ENCODE measurements around the gene SCLY. TPM values are rescaled to one million over a fixed set of nuclear protein-coding genes. Genes with fewer than 3 reads are reported as not detected.

The SCLY gene
- total and polyA plus RNA-seq, 4 donors, result 7.8 to 16.1 (median 12.1) TPM

DNA sequence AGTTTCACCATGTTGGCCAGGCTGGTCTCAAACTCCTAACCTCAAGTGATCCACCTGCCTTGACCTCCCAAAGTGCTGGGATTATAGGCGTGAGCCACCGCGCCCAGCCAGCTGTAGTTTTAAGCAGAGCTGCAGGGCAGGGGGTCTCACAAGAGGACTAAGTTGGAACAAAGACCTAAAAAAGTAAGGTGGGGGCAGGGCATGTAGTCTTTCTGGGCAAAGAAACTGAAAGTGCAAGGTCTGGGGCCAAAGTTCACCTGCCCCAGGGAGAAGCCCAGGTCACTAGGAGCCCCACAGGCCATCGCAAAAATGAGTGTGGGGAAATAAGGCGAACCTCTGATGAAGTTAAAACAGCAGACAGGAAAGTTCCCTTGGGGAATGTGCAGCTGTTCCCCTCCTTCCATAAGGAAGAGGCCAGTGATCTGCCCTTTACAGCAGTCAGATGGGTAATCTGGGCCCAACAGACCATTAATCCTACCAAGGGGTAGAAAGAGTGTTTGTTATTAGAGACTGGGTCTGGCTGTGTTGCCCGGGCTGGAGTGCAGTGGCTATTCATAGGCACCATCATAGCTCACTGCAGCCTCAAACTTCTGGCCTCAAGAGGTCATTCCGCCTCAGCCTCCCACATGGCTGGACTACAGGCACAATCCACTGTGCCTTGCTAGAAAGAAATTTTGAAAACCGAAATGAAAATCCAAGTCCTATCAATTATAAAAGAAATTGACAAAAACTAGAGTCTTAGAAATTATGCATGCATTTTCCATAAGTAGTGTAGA lies 2.8 kb downstream of the SCLY start:
- 95 to 97% methylated on average over 8 of the region's 8 CpGs for WGBS, 2 donors

DNA sequence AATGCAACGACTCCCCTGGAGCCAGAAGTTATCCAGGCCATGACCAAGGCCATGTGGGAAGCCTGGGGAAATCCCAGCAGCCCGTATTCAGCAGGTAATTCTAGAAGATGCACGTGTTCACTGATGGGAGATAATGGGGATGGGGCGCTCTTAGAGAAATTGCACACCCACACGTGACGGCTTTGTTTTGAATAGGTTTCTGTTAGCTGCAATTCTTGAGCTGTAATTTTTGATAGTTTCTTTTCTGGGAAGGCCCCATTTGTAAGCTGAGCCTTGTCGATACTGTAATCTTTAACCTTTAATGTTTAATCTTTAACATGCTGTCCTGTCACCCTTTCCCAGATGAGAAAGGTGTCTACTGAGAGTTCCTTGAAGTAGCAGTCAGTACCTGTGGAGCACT lies 3.6 kb downstream of the SCLY start:
- no peak for ATAC-seq (ENCODE audit: insufficient read depth, low FRiP score)
- TF ChIP-seq, protein P1, sequence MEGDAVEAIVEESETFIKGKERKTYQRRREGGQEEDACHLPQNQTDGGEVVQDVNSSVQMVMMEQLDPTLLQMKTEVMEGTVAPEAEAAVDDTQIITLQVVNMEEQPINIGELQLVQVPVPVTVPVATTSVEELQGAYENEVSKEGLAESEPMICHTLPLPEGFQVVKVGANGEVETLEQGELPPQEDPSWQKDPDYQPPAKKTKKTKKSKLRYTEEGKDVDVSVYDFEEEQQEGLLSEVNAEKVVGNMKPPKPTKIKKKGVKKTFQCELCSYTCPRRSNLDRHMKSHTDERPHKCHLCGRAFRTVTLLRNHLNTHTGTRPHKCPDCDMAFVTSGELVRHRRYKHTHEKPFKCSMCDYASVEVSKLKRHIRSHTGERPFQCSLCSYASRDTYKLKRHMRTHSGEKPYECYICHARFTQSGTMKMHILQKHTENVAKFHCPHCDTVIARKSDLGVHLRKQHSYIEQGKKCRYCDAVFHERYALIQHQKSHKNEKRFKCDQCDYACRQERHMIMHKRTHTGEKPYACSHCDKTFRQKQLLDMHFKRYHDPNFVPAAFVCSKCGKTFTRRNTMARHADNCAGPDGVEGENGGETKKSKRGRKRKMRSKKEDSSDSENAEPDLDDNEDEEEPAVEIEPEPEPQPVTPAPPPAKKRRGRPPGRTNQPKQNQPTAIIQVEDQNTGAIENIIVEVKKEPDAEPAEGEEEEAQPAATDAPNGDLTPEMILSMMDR (IDR thresholded peaks at IDR 0.05; ENCODE audit: control extremely low read depth, extremely low read depth), result no peak
- WGBS, 2 donors, result 89 to 94% methylated on average over 7 of the region's 7 CpGs

More for the DNA sequence above, 2.8 kb downstream of the SCLY start:
- peaks cover 0 to 4% (median 1%) of the 10 kb centered on the region in 4 donors for H3K36me3 ChIP-seq (ENCODE audit: control insufficient read depth in 4 of 4, insufficient read depth in 4 of 4, low read length in 4 of 4)
- H3K27ac ChIP-seq (ENCODE audit: low read depth in 1 of 2, low read length in 1 of 2), result no peak overlapping the region
- no peak for ATAC-seq (ENCODE audit: insufficient read depth, low FRiP score)
- TF ChIP-seq, protein P1 (IDR thresholded peaks at IDR 0.05; ENCODE audit: control extremely low read depth, extremely low read depth), result no peak
- H3K27me3 ChIP-seq (ENCODE audit: control insufficient read depth in 3 of 3, insufficient read depth in 3 of 3, low read length in 2 of 3), result no peaks in the 10 kb centered on the region
- H3K9me3 ChIP-seq (ENCODE audit: control insufficient read depth in 4 of 4, insufficient read depth in 3 of 4, low read length in 3 of 4), result no peaks in the 10 kb centered on the region
- H3K4me3 ChIP-seq, result no peak overlapping the region
- H3K4me1 ChIP-seq (ENCODE audit: control insufficient read depth in 5 of 5, insufficient read depth in 5 of 5, low read length in 5 of 5), result peaks cover 2 to 12% (median 6%) of the 10 kb centered on the region in 5 donors
- DNase-seq, result no peak
- H3K9ac ChIP-seq (ENCODE audit: insufficient read depth in 1 of 2, low read length in 2 of 2), result no peak overlapping the region

DNA sequence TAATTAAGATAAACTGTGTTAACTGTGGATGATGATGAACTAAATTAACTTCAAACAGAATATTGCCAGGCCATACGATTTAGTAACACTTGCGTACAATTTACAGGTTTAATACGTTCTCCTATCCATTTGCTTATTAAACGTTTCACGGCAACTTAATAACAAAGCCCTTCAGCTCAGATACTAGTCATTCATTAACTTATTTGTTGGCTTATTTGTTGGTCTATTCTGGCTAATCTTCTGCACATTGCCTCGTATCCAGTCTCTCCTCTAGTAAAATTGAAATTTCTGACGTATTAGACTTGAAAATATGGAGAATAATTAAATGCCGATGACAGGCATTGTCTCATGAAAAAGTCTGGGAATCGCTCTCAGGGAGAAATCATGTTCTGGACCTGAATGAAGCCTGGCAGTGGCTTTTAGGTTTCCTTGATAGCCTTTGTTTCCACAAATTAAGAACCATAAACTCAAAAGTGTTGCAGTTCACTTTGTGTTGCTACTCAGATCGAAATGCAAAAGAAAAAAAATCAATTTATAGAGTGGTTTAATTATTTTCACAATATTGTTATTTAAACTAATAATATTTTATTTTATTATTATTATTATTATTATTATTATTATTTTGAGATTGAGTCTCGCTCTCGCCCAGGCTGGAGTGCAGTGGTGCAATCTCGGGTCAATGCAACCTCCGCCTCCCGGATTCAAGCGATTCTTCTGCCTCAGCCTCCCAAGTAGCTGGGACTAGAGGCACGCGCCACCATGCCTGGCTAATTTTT lies 4.5 kb downstream of the SCLY start:
- Histone ChIP-seq H3K27ac (ENCODE audit: low read depth in 1 of 2, low read length in 1 of 2) (no peak overlapping the region), H3K4me1 (ENCODE audit: control insufficient read depth in 5 of 5, insufficient read depth in 5 of 5, low read length in 5 of 5) (peaks cover 0 to 8% (median 4%) of the 10 kb centered on the region in 5 donors), H3K36me3 (ENCODE audit: control insufficient read depth in 4 of 4, insufficient read depth in 4 of 4, low read length in 4 of 4) (peaks cover 3 to 8% (median 6%) of the 10 kb centered on the region in 4 donors), H3K9me3 (ENCODE audit: control insufficient read depth in 4 of 4, insufficient read depth in 3 of 4, low read length in 3 of 4) (no peaks in the 10 kb centered on the region), H3K9ac (ENCODE audit: insufficient read depth in 1 of 2, low read length in 2 of 2) (no peak overlapping the region), H3K27me3 (ENCODE audit: control insufficient read depth in 3 of 3, insufficient read depth in 3 of 3, low read length in 2 of 3) (no peaks in the 10 kb centered on the region), H3K4me3 (no peak overlapping the region)
- DNase-seq (no peak), ATAC-seq (ENCODE audit: insufficient read depth, low FRiP score) (no peak)
- TF ChIP-seq, protein P1 (IDR thresholded peaks at IDR 0.05; ENCODE audit: control extremely low read depth, extremely low read depth), result no peak
- WGBS, 2 donors, result 87 to 90% methylated on average over 18 of the region's 18 CpGs

More for the DNA sequence above, 3.6 kb downstream of the SCLY start:
- Histone ChIP-seq H3K4me3 (no peak overlapping the region), H3K27ac (ENCODE audit: low read depth in 1 of 2, low read length in 1 of 2) (no peak overlapping the region), H3K36me3 (ENCODE audit: control insufficient read depth in 4 of 4, insufficient read depth in 4 of 4, low read length in 4 of 4) (peaks cover 0 to 4% (median 3%) of the 10 kb centered on the region in 4 donors), H3K9ac (ENCODE audit: insufficient read depth in 1 of 2, low read length in 2 of 2) (no peak overlapping the region), H3K27me3 (ENCODE audit: control insufficient read depth in 3 of 3, insufficient read depth in 3 of 3, low read length in 2 of 3) (no peaks in the 10 kb centered on the region), H3K9me3 (ENCODE audit: control insufficient read depth in 4 of 4, insufficient read depth in 3 of 4, low read length in 3 of 4) (no peaks in the 10 kb centered on the region), H3K4me1 (ENCODE audit: control insufficient read depth in 5 of 5, insufficient read depth in 5 of 5, low read length in 5 of 5) (peaks cover 2 to 12% (median 6%) of the 10 kb centered on the region in 5 donors)
- DNase-seq, result no peak
